ENCODE results near the gene AAK1.
"Not testable (repeated sequence)": the region's sequence is repeated elsewhere in the genome, so short reads cannot be mapped to it uniquely, and the experiment has no call there.

AAK1 gene

GRCh38 chr2:69659941-69660483 is 16.5 kb upstream of the AAK1 start:
- DNase-seq (ENCODE audit: low read depth) = no peak

GRCh38 chr2:69659349-69659748 is 15.8 kb upstream of the AAK1 start:
- DNase-seq (ENCODE audit: low read depth) = no peak

- no peak for DNase-seq (ENCODE audit: low read depth)
Observed at GRCh38 chr2:69652206-69652605, 8.7 kb upstream of the AAK1 start.

GRCh38 chr2:69647196-69647595 is 3.7 kb upstream of the AAK1 start:
- not testable (repeated sequence) for DNase-seq (ENCODE audit: low read depth)

GRCh38 chr2:69646714-69647113 is 3.2 kb upstream of the AAK1 start:
- no peak for DNase-seq (ENCODE audit: low read depth)

GRCh38 chr2:69645921-69646320 is 2.4 kb upstream of the AAK1 start:
- DNase-seq (ENCODE audit: low read depth) = no peak

GRCh38 chr2:69645031-69645431 is 1.5 kb upstream of the AAK1 start:
- no peak for DNase-seq (ENCODE audit: low read depth)

GRCh38 chr2:69644506-69644979 is 1.0 kb upstream of the AAK1 start:
- DNase-seq (ENCODE audit: low read depth) = no peak

- peak; percentile 25 for DNase-seq (ENCODE audit: low read depth)
Observed at GRCh38 chr2:69642709-69643601, 584 bp downstream of the AAK1 start.

GRCh38 chr2:69641887-69642708 is 1.4 kb downstream of the AAK1 start:
- no peak for DNase-seq (ENCODE audit: low read depth)

- DNase-seq (ENCODE audit: low read depth) = no peak
Observed at GRCh38 chr2:69641471-69641870, 2.1 kb downstream of the AAK1 start.

GRCh38 chr2:69639266-69639665 is 4.3 kb downstream of the AAK1 start:
- DNase-seq (ENCODE audit: low read depth) = no peak

GRCh38 chr2:69638630-69639029 is 4.9 kb downstream of the AAK1 start:
- DNase-seq (ENCODE audit: low read depth) = no peak

- no peak for DNase-seq (ENCODE audit: low read depth)
Observed at GRCh38 chr2:69637923-69638322, 5.6 kb downstream of the AAK1 start.

GRCh38 chr2:69636395-69636794 is 7.1 kb downstream of the AAK1 start:
- DNase-seq (ENCODE audit: low read depth) = no peak

- no peak for DNase-seq (ENCODE audit: low read depth)
Observed at GRCh38 chr2:69635432-69635831, 8.1 kb downstream of the AAK1 start.

- DNase-seq (ENCODE audit: low read depth) = no peak
Observed at GRCh38 chr2:69634196-69634821, 9.2 kb downstream of the AAK1 start.

- no peak for DNase-seq (ENCODE audit: low read depth)
Observed at GRCh38 chr2:69631402-69631801, 12.1 kb downstream of the AAK1 start.

- DNase-seq (ENCODE audit: low read depth) = no peak
Observed at GRCh38 chr2:69629921-69630608, 13.5 kb downstream of the AAK1 start.

GRCh38 chr2:69628325-69629021 is 15.1 kb downstream of the AAK1 start:
- no peak for DNase-seq (ENCODE audit: low read depth)

Data from stimulated activated CD8-positive, alpha-beta memory T cell treated with anti-CD3 and anti-CD28 coated beads, Interleukin-15, amount 100 ng/mL, for 24 hours (primary cell).